ENCODE data around the gene ARRB2.

DNA sequence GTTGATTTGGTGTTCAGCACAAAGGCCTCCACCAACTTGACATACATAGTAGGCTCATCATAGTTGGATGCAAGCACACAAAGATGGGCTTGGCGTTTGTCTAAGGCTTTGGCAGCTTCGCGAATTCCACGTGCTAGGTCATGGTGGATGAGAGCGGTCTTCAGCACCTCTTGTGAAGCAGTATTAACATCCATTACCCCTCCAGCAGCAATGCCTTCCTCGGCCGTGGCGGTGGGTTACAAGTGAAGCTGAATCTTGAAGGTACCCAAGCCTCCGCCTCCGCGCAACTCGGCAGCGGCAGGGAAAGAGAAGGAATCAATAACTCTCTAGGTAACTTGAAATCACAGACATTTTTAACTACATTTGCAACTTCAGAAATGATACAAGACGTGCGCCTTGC lies 5.4 kb upstream of the ARRB2 start:
- TF ChIP-seq, protein P1, sequence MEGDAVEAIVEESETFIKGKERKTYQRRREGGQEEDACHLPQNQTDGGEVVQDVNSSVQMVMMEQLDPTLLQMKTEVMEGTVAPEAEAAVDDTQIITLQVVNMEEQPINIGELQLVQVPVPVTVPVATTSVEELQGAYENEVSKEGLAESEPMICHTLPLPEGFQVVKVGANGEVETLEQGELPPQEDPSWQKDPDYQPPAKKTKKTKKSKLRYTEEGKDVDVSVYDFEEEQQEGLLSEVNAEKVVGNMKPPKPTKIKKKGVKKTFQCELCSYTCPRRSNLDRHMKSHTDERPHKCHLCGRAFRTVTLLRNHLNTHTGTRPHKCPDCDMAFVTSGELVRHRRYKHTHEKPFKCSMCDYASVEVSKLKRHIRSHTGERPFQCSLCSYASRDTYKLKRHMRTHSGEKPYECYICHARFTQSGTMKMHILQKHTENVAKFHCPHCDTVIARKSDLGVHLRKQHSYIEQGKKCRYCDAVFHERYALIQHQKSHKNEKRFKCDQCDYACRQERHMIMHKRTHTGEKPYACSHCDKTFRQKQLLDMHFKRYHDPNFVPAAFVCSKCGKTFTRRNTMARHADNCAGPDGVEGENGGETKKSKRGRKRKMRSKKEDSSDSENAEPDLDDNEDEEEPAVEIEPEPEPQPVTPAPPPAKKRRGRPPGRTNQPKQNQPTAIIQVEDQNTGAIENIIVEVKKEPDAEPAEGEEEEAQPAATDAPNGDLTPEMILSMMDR (conservative IDR thresholded peaks at IDR 0.05; ENCODE audit: low read depth, low read length) = no peak
- no peak for TF ChIP-seq EZH2 (IDR thresholded peaks at IDR 0.05; ENCODE audit: borderline replicate concordance, low read depth, low read length, poor library complexity, severe bottlenecking)

Data from A673 (cell line).